Stimulated activated CD8-positive, alpha-beta memory T cell treated with anti-CD3 and anti-CD28 coated beads, Interleukin-12 subunit alpha, Interleukin-12 subunit beta, amount 100 ng/mL, for 24 hours (primary cell): ENCODE data around the gene ZNF514.
A peak's percentile ranks its signal among the peaks of the same experiment; 100 is the strongest.
"Not testable (repeated sequence)": the region's sequence is repeated elsewhere in the genome, so short reads cannot be mapped to it uniquely, and the experiment has no call there.

Experiments used
- DNase-seq: peaks from one replicate; pipeline ENCODE4 v3.0.0-alpha.2; 2020; ENCODE audit errors: extremely low read depth

Gene ZNF514

GRCh38 chr2:95159690-95160449 is at the start of gene ZNF514:
ZNF514 (minus strand) TSS chr2:95159848; CDS start chr2:95153253, 6,595 bp downstream.
- DNase-seq = peak; percentile 53

DNA sequence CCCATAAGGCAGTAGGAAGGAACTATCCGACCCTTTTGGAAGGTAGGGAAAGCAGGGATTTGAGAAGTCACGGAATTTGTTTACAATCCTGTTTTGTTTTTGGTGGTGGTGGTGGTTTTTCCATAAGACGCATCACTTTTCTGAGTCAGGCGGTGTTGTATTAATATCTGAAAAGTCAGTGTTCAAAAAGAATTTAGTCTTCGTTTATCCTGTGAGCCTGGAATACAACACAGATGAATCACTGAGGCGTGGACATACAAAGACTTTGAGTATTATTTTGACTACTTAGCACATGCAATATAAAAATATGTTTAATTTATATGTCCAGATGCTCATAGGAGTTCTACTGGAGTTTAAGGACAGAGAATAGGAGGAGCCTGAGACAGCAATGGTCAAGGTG is 48.5 kb upstream of the ZNF514 start:
- no peak for DNase-seq

- peak; percentile 55 for DNase-seq
These were observed 47.7 kb upstream of the ZNF514 start, which contains the start of gene ZNF892 for GRCh38 chr2:95207111-95207961. ZNF892 (plus strand) TSS chr2:95207521; CDS start chr2:95207816, 295 bp downstream.

DNA sequence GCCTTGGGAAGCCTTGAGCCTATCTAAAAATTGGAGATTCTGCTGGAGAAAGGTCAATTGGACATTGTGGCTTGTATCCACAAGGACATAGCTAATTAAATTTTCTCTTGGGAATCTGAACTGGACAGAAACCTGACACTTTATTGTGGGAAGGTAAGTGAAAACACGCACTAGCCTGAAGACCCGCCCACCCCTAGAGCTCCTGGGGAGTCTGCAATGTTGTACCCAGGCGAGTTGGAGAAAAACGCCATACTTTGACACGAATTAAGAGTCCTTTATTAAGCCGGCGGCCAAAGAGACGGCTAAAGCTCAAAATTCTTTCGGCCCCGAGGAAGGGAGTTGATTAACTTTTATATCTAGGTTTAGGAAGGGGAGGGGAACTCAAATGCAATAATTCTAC is 46.4 kb upstream of the ZNF514 start:
- DNase-seq = no peak

GRCh38 chr2:95204396-95204795 is 44.7 kb upstream of the ZNF514 start:
- no peak for DNase-seq

- no peak for DNase-seq
These were observed 44.3 kb upstream of the ZNF514 start for GRCh38 chr2:95203911-95204310.

GRCh38 chr2:95192956-95193355 is 33.3 kb upstream of the ZNF514 start:
- DNase-seq = not testable (repeated sequence)

- DNase-seq = no peak
These were observed 26.3 kb upstream of the ZNF514 start for GRCh38 chr2:95185973-95186372.

GRCh38 chr2:95185197-95185596 is 25.5 kb upstream of the ZNF514 start:
- no peak for DNase-seq

- DNase-seq = no peak
These were observed 22.1 kb upstream of the ZNF514 start for GRCh38 chr2:95181774-95182173.

DNA sequence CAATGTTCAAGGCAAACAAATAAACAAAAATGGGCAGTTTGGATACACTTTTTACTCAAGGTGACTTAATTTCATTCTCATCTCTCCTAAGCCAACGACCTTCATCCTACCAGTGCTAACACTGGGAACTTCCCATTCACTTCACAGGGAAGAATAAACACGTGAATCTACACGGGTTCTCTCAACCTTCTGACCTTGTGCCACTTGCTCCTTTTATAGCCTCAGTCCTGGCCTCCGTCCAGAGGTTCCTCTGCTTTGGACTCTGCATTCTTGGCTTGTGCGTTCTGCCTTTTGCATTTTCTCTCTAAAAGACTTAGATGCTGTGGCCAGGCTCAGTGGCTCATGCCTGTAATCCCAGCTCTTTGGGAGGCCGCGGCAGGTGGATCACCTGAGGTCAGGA is 19.8 kb upstream of the ZNF514 start:
- no peak for DNase-seq

DNA sequence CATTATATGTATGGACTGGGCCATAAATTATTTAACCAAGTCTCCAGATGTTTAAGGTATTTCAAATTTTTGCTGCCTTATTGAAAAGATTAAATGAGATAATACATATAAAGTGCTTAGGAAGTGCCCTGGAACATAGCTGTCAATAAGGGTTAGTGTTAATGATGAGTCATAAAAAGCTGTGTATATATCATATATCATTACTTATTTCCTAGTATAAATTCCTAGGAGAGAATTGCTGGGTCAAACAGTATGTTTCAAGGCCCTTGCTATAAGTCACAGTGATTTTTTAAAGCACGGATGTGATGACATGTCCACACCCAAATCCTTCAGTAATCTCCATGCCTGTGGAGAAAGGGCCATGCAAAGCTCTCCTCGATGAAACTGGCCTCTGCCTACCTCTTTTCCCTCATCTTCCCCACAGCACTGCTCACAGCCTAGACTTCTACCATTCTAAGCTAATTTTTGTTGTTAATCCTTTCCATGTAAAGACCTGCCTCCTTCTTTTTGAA is 14.4 kb upstream of the ZNF514 start:
- DNase-seq = no peak

DNA sequence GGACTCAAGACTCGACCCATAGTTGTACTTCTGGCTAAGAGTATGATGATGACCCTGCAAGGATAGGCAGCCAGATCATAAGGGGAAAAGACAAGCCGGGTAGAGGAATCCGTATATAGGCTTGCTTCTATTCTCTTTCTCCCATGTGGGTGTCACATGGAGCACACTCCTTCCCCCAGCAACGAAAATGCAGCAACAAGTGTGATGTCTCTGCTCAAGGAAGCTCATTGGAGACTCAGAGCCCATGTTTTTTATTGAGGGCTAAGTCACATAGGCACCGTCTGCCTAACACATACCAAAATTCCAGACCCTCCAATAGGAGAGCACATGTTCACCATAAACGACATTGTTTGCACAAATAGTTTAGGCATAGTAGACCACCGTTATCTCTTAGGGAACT is 12.3 kb upstream of the ZNF514 start:
- DNase-seq = no peak

- no peak for DNase-seq
These were observed 6.6 kb upstream of the ZNF514 start for GRCh38 chr2:95166065-95166763.

DNA sequence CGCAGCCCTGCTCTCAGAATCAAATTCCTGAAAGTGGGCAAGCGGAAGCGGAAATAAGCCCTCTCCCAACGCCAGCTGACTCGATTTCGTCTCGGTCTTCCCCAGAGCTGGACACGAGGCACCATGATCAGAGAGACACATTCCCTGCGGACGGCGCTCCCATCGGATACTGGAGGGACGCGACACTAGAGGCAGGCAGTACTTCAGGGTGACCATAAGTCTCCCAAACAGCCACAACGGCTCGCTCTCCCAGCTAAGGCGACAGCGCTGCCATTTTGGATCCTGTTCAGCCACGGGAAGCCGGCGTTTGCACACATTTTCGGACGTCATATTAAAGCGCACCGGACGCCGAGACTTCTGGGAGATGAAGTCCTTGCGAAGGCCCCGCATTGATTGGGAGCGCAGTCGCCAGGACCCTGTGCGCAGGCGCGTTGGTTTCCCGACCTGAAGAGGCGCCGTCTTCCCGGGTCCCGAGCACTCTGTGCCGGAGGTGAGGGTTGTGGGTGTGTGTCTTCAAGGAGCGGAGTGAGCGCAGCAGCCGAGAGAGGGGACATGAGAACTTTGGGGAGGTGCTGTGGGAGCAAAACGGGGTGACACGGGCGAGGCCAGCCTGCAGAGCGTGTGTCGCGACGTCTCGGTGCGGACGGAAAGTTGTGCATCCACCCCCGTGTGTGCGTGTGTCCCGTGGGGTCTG is 5.9 kb upstream of the ZNF514 start, which contains the start of gene ZNF2:
TSS of gene ZNF2 (plus strand) at position 439 of the 694 bp plus-strand sequence. CDS start 10,418 bp downstream, outside the sequence.
- DNase-seq = peak; percentile 94

GRCh38 chr2:95165030-95165370 is 5.4 kb upstream of the ZNF514 start:
- no peak for DNase-seq

DNA sequence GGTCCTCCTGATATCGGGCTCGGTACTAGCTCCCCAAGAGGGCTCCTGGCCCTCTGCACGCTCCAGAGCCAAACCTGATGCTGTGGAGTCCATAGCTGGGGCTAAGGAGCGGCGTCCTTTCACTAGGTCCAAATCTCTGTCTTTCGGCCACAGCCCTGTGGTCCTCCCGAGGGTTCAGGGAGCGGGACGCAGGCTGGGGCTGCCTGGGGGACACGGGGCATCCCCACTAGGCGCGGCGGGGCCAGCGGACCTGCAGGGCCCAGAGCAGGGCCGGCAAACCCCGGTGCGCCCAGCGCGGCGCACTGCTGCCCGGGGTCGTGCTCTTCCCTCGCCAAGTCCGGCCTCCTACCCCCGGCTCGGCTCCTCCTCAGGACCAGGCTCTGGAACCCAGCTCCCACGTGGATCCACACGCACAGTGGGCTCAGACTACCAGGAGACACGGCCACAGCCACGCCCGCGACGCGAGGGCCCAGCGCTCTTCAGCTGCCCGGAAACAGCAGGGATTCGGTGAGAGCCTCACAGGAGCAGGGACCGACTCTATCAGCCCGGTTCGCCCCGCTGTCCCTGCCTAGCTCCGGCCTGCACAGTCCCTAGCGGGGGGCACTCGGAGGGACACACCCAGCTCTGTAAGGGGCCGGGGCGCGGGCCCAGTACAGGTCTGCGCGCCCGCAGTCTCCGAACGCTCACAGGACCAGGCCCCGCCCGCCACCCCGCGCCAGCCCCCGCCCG is 593 bp downstream of the ZNF514 start:
- DNase-seq = no peak

GRCh38 chr2:95158441-95158840 is 1.2 kb downstream of the ZNF514 start:
- no peak for DNase-seq

DNA sequence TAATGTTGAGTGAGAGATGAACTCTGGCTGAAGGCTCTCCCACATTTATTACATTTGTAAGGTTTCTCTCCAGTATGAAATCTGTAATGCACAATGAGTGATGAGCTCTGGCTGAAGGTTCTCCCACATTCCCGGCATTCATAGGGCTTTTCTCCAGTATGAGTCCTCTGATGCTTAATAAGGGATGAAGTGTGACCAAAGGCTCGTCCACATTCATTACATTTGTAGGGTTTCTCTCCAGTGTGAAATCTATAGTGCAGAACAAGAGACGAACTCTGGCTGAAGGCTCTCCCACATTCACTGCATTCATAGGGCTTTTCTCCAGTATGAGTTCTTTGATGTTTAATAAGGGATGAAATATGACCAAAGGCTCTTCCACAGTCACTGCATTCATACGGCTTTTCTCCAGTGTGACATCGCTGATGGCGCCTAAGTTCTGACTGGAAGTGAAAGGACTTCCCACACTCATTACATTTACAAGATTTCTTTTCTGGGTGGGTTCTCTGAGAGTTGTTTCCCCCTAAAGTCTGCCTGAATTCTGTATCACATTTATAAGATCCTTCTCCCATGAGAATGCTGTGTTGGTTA is 10.2 kb downstream of the ZNF514 start:
- no peak for DNase-seq

DNA sequence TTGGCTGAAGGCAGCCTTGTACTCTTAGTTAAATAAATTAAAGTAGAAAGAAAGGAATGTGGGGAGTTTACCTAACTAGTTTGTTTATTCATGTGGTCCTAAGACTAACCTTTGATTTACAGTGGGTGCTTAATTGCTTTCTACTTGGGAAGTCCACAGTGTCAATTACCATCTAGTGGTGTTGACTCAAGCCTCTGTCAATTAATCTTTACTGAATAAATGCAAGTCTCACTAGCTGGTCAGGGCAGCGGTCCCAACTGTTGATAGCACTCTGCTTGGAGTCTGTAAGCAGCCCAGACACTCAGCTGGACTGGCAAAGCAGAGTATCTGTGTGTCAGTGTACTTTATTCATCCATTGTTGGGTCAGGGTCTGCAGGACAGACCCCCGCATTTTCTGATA is 15.8 kb downstream of the ZNF514 start:
- no peak for DNase-seq
